Measurements from ENCODE around the gene TSPEAR. TPM values are rescaled to one million over a fixed set of nuclear protein-coding genes. Genes with fewer than 3 reads are reported as not detected.
"Not testable (repeated sequence)": the region's sequence is repeated elsewhere in the genome, so short reads cannot be mapped to it uniquely, and the experiment has no call there.

TSPEAR gene
- total RNA-seq, 2 experiments from 2014 or later, result not detected

DNA sequence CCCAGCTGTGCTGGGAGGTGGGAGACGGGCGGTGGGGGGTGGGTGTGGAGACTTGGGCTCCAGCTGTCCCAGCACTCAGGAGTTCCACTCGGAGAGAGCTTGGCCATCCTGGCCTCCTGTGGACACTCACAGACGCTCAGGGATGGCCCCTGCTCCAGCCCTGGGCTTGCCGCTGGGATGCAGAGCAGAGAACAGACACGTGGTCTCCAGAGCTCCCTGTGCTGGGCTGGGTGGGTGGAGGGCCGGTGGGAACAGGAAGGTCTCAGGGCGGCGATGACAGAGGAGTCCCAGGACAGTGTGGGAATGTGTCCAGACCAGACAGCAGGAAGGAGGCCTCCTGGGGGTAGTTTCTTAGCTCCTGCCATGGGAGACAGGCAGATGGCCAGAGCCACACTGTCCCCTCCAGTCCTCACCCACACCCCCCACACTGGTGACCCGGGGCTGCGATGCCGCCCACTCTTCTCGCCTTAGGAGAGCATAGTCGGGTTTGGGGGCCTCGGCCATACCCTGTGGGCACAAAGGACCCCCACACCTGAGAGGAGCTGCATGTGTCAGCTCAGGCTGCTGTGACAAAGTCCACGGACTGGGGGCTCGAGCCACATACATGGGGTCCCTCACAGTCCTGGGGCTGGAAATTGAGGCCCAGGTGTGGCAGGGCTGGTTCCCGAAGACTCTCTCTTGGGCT is 82.5 kb downstream of the TSPEAR start:
- Mint-ChIP-seq H3K9me3 (peaks cover 41% of the 10 kb centered on the region), H3K4me3 (no peak overlapping the region), H3K27me3 (ENCODE audit: low read depth) (no peaks in the 10 kb centered on the region), H3K27ac (no peak overlapping the region), H3K4me1 (ENCODE audit: low read depth) (peaks cover 25% of the 10 kb centered on the region), H3K36me3 (ENCODE audit: low read depth) (peaks cover 3% of the 10 kb centered on the region)
- no peak for DNase-seq
- intact Hi-C loops (cut with micrococcal nuclease), result loop anchor here (2.0 kb wide), 1 partner anchor 78 kb away; the partner anchor contains the start of gene KRTAP10-2
- CTCF ChIA-PET, result interaction anchor here (0.9 kb wide), 1 partner anchor 17 kb away, joined by 3 read pairs; the partner anchor contains the start of gene KRTAP10-8

DNA sequence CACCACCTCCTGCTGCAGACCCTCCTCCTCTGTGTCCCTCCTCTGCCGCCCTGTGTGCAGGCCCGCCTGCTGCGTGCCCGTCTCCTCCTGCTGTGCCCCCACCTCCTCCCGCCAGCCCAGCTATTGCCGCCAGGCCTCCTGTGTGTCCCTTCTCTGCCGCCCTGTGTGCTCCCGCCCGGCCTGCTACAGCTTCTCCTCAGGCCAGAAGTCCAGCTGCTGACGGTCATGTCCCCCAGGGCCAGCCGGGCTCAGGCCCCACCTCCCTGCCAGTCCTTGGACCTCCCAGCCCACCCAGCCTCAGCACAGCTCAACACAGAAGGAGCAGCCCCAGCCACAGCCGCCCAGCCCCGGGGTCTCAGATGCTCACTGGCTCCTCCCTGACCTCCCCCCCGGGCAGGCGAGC is 83.5 kb downstream of the TSPEAR start:
- not testable (repeated sequence) for H3K27ac Mint-ChIP-seq; H3K4me3 Mint-ChIP-seq; H3K27me3 Mint-ChIP-seq (ENCODE audit: low read depth); DNase-seq; H3K36me3 Mint-ChIP-seq (ENCODE audit: low read depth)
- intact Hi-C loops (cut with micrococcal nuclease), result loop anchor here (2.0 kb wide), 1 partner anchor 77 kb away; the partner anchor contains the start of gene KRTAP10-2
- CTCF ChIA-PET, result interaction anchor here (0.8 kb wide), 1 partner anchor 118 kb away, joined by 4 read pairs; no protein-coding TSS in a partner anchor
- Mint-ChIP-seq H3K9me3 (peaks cover 44% of the 10 kb centered on the region), H3K4me1 (ENCODE audit: low read depth) (peaks cover 25% of the 10 kb centered on the region)

DNA sequence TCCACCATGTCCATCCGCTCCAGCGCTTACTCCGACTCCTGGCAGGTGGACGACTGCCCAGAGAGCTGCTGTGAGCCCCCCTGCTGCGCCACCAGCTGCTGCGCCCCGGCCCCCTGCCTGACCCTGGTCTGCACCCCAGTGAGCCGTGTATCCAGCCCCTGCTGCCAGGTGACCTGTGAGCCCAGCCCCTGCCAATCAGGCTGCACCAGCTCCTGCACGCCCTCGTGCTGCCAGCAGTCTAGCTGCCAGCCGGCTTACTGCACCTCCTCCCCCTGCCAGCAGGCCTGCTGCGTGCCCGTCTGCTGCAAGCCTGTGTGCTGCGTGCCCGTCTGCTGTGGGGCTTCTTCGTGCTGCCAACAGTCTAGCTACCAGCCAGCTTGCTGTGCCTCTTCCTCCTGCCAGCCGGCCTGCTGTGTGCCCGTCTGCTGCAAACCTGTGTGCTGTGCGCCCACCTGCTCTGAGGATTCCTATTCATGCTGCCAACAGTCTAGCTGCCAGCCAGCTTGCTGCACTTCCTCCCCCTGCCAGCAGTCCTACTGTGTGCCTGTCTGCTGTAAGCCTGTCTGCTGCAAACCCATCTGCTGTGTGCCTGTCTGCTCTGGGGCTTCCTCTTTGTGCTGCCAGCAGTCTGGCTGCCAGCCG is 84.1 kb downstream of the TSPEAR start:
- H3K9me3 Mint-ChIP-seq, result peaks cover 47% of the 10 kb centered on the region
- DNase-seq; H3K27ac Mint-ChIP-seq; H3K4me3 Mint-ChIP-seq; H3K27me3 Mint-ChIP-seq (ENCODE audit: low read depth); intact Hi-C loops (cut with micrococcal nuclease); H3K36me3 Mint-ChIP-seq (ENCODE audit: low read depth): not testable (repeated sequence)
- H3K4me1 Mint-ChIP-seq (ENCODE audit: low read depth), result peaks cover 25% of the 10 kb centered on the region
- CTCF ChIA-PET, result interaction anchor here (0.8 kb wide), 1 partner anchor 117 kb away, joined by 4 read pairs; no protein-coding TSS in a partner anchor

DNA sequence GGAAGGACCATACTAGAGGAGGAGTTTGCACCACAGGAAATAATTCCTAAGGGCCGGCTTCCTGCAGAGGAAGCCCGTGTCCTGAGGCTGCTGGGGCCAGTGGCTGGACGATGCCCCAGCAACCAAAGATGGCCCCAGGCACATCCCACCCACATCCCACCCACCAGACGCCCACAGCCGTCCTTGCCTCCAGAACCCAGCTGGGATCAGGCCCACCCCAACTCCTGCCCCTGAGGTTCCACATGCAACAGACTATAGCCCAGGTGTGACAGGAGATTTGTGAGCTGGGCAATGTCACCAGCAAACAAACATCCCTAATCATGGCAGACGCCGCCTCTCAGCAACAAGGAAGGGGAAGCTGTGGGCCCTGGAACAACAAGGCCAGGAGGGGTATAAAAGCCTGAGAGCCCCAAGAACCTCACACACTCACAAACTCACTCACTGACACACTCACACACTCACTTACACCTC is 84.7 kb downstream of the TSPEAR start, which contains the start of gene KRTAP10-9:
KRTAP10-9 (plus strand) TSS at position 421 of the 471 bp plus-strand sequence. CDS start 79 bp downstream, outside the sequence.
- intact Hi-C loops (cut with micrococcal nuclease), result no loop called here
- Mint-ChIP-seq H3K36me3 (ENCODE audit: low read depth) (peaks cover 3% of the 10 kb centered on the region), H3K27ac (no peak within 1 kb of the TSS), H3K4me1 (ENCODE audit: low read depth) (peaks cover 25% of the 10 kb centered on the region), H3K27me3 (ENCODE audit: low read depth) (no peaks in the 10 kb centered on the region), H3K4me3 (no peak within 1 kb of the TSS), H3K9me3 (peaks cover 44% of the 10 kb centered on the region)
- CTCF ChIA-PET, result interaction anchor here (0.8 kb wide), 1 partner anchor 117 kb away, joined by 4 read pairs; no protein-coding TSS in a partner anchor
- no peak for DNase-seq

DNA sequence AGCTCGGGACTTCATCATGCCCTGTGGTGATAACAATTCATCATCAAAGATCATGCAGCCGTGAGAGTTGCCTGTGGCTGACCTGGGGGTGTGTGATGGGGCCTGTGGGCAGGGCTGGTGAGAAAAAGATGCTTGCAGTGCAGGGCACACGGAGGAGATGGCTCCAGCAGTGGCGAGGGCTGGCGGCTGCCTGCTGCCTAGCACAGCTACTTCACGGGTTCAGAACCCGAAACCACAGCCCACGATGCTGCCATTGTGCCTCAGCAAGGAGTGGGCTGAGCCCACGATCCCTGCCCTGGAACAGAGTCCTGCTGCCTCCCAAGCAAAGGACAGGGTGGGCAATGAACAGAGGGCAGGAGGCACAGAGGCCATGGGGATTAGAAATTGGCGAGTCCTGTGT is 85.1 kb downstream of the TSPEAR start:
- intact Hi-C loops (cut with micrococcal nuclease), result no loop called here

DNA sequence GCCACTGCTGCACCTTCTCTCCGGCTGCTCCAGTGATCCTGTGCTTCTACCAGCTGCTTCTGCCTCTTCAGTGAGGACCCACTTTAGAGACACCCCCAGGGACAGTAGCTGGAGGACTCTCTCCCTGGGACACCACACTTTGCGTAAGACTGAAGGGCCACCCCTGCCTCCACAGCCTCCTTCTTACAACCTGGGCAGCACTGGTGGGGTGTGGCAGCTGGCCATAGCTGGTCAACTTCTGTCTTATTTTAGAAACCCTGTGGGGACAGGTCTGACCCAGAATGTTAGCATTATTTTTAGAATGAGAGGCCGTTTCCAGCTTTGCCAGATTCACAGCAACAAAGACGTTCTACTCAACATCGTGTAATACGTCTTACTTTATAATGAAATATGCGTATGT is 85.6 kb downstream of the TSPEAR start:
- H3K9me3 Mint-ChIP-seq, result peaks cover 39% of the 10 kb centered on the region
- CTCF ChIA-PET, result no interaction called here
- intact Hi-C loops (cut with micrococcal nuclease), result no loop called here
- DNase-seq, result no peak
- no peak overlapping the region for H3K4me3 Mint-ChIP-seq
- H3K27me3 Mint-ChIP-seq (ENCODE audit: low read depth), result no peaks in the 10 kb centered on the region
- no peak overlapping the region for H3K27ac Mint-ChIP-seq
- H3K4me1 Mint-ChIP-seq (ENCODE audit: low read depth), result peaks cover 25% of the 10 kb centered on the region
- peaks cover 2% of the 10 kb centered on the region for H3K36me3 Mint-ChIP-seq (ENCODE audit: low read depth)

More for the DNA sequence above, 85.1 kb downstream of the TSPEAR start:
- peaks cover 25% of the 10 kb centered on the region for H3K4me1 Mint-ChIP-seq (ENCODE audit: low read depth)
- peaks cover 42% of the 10 kb centered on the region for H3K9me3 Mint-ChIP-seq
- no peak for DNase-seq
- no peak overlapping the region for H3K27ac Mint-ChIP-seq
- H3K36me3 Mint-ChIP-seq (ENCODE audit: low read depth), result peaks cover 3% of the 10 kb centered on the region
- H3K4me3 Mint-ChIP-seq, result no peak overlapping the region
- H3K27me3 Mint-ChIP-seq (ENCODE audit: low read depth), result no peaks in the 10 kb centered on the region
- CTCF ChIA-PET, result no interaction called here

DNA sequence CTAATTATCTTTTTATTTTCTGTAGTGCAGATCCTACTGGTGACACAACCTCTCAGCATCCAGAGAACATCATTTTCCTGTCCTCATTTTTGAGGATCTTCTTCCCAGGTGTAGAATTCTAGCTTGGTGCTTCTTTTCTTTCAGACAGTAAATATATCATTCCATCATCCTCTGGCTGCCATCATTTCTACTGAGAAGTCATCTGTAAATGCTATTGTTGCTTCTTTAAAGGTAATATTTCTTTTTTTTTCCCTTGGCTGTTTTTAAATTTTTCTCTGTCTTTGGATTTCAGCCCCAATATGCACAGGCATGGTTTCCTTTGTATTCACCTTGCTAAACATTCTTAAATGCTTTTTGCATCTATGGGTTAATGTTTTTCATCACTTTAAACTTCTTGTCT is 87.8 kb downstream of the TSPEAR start:
- peaks cover 46% of the 10 kb centered on the region for H3K9me3 Mint-ChIP-seq
- intact Hi-C loops (cut with micrococcal nuclease), result no loop called here
- H3K4me1 Mint-ChIP-seq (ENCODE audit: low read depth), result peaks cover 22% of the 10 kb centered on the region
- H3K4me3 Mint-ChIP-seq, result no peak overlapping the region
- DNase-seq, result no peak
- H3K27ac Mint-ChIP-seq, result no peak overlapping the region
- H3K36me3 Mint-ChIP-seq (ENCODE audit: low read depth), result peaks cover 16% of the 10 kb centered on the region
- H3K27me3 Mint-ChIP-seq (ENCODE audit: low read depth), result no peaks in the 10 kb centered on the region
- CTCF ChIA-PET, result no interaction called here

DNA sequence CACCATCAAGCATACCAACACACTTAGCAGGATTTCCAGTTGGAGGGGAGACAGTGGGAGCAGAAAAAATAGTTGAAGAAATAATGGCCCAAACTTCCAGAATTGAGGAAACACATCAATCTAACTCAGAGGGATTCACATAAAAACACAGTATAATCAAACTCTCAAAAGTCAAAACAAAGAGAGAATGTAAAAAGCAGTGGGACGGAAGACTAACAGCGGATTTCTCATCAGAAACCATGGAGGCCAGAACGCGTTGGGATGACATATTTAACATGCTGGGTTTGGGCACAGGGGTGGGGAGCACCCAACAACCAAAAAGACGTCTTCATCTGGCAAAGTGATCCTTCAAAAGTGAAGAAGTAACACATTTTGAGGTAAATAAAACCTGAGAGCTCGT is 91.5 kb downstream of the TSPEAR start:
- CTCF ChIA-PET, result interaction anchor here (1.2 kb wide), 1 partner anchor 18 kb away, joined by 3 read pairs; no protein-coding TSS in a partner anchor
- no peak for DNase-seq
- Mint-ChIP-seq H3K4me3 (no peak overlapping the region), H3K36me3 (ENCODE audit: low read depth) (peaks cover 16% of the 10 kb centered on the region), H3K4me1 (ENCODE audit: low read depth) (peaks cover 40% of the 10 kb centered on the region), H3K27me3 (ENCODE audit: low read depth) (no peaks in the 10 kb centered on the region), H3K9me3 (peaks cover 47% of the 10 kb centered on the region), H3K27ac (peak overlapping the region; percentile 93)
- intact Hi-C loops (cut with micrococcal nuclease), result loop anchor here (1.0 kb wide), 2 partner anchors 38 to 73 kb away; no protein-coding TSS in a partner anchor

DNA sequence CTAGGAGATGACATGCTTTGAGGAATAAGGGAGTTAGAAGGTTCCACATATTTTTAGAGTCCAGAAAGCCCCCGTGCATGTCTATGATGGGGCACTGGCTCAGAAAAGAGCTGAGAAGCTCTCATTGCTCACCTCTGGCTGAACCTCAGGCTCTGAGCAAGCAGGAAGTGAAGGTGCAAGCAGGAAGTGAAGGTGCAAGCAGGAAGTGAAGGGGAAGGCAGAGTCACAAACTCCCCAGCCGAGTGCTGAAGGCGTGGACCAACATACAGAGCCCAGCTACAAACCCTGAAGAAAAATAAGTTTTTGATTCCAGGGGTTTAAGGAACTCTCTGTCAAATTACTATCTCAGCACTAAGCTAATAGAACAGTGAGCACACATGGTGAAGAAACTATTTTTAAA is 92.5 kb downstream of the TSPEAR start:
- Mint-ChIP-seq H3K27ac (peak overlapping the region; percentile 93), H3K4me3 (peak overlapping the region; percentile 53), H3K4me1 (ENCODE audit: low read depth) (peaks cover 40% of the 10 kb centered on the region), H3K9me3 (peaks cover 37% of the 10 kb centered on the region), H3K36me3 (ENCODE audit: low read depth) (peaks cover 16% of the 10 kb centered on the region), H3K27me3 (ENCODE audit: low read depth) (no peaks in the 10 kb centered on the region)
- intact Hi-C loops (cut with micrococcal nuclease), result loop anchor here (1.0 kb wide), 2 partner anchors 39 to 72 kb away; no protein-coding TSS in a partner anchor
- CTCF ChIA-PET, result interaction anchor here (0.7 to 1.2 kb wide), 5 partner anchors 17 to 182 kb away, joined by 3 read pairs; partner anchors contain the start of gene UBE2G2
- DNase-seq, result peak; percentile 77

DNA sequence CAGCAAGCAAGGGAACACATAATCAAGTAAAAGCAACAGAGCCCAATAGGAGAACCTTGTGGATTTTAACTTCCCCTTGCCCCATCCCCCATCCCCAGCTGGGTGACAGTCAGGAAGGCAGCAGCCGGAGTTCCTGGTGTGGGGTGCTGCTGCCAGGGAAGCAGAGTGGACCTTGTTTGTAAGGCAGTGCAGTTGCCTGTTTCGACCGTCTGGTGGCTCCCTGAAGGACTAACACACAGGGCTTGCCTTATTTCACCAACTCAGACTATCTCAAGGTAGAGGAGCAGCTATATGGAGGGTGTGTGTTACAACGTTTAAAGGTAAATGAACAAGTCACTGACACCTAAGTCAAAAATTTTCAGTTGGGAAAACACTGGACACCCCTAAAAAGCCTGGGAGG is 92.9 kb downstream of the TSPEAR start:
- Mint-ChIP-seq H3K4me1 (ENCODE audit: low read depth) (peaks cover 40% of the 10 kb centered on the region), H3K36me3 (ENCODE audit: low read depth) (peaks cover 16% of the 10 kb centered on the region), H3K9me3 (peaks cover 33% of the 10 kb centered on the region), H3K27ac (peak overlapping the region; percentile 93), H3K27me3 (ENCODE audit: low read depth) (no peaks in the 10 kb centered on the region), H3K4me3 (peak overlapping the region; percentile 53)
- DNase-seq, result peak; percentile 18
- intact Hi-C loops (cut with micrococcal nuclease), result no loop called here
- CTCF ChIA-PET, result interaction anchor here (0.7 to 1.2 kb wide), 4 partner anchors 33 to 183 kb away, joined by 3 read pairs; partner anchors contain the start of gene UBE2G2

DNA sequence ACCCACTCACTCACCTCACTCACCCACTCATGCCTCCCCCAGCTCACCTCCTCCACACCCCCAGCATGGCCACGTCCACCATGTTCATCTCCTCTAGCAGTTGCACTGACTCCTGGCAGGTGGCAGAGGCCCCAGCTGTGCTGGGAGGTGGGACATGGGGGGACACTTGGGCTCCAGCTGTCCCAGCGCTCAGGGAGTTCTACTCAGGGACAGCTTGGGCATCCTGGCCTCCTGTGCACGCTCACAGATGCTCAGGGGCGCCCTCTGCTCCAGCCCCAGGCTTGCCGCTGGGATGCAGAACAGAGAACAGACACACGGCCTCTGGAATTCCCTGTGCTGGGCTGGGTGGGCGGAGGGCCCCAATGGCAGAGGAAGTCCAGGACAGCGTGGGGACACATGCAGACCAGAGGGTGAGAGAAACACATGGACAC is 94.3 kb downstream of the TSPEAR start:
- peaks cover 40% of the 10 kb centered on the region for H3K4me1 Mint-ChIP-seq (ENCODE audit: low read depth)
- H3K4me3 Mint-ChIP-seq, result no peak overlapping the region
- CTCF ChIA-PET, result interaction anchor here (1.1 kb wide), 1 partner anchor 520 kb away, joined by 3 read pairs; no protein-coding TSS in a partner anchor
- intact Hi-C loops (cut with micrococcal nuclease), result no loop called here
- peak overlapping the region; percentile 31 for H3K27ac Mint-ChIP-seq
- no peaks in the 10 kb centered on the region for H3K27me3 Mint-ChIP-seq (ENCODE audit: low read depth)
- H3K9me3 Mint-ChIP-seq, result peaks cover 25% of the 10 kb centered on the region
- H3K36me3 Mint-ChIP-seq (ENCODE audit: low read depth), result peaks cover 16% of the 10 kb centered on the region
- no peak for DNase-seq

DNA sequence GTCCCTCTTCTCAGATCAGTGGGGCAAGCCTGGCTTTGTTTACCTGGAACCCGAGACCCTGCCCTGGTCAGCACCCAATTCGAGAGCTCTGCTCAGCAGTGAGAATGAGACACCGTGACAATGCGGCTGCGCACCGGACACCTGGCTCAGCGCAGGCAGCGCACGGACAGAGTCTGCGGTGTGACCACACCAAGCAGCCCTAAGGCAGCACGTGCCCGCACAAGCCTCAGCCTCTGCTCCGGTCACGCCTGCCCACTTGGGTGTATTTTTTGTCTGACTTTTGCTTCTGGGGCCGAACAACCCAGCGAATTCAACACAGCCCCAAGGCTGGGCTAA is 94.8 kb downstream of the TSPEAR start:
- CTCF ChIA-PET, result interaction anchor here (1.1 kb wide), 1 partner anchor 521 kb away, joined by 3 read pairs; no protein-coding TSS in a partner anchor
- Mint-ChIP-seq H3K4me3 (no peak overlapping the region), H3K36me3 (ENCODE audit: low read depth) (peaks cover 16% of the 10 kb centered on the region), H3K27me3 (ENCODE audit: low read depth) (no peaks in the 10 kb centered on the region), H3K27ac (no peak overlapping the region), H3K4me1 (ENCODE audit: low read depth) (peaks cover 40% of the 10 kb centered on the region), H3K9me3 (peaks cover 23% of the 10 kb centered on the region)
- no peak for DNase-seq
- intact Hi-C loops (cut with micrococcal nuclease), result no loop called here

Data from activated naive CD4-positive, alpha-beta T cell treated with anti-CD3 and anti-CD28 coated beads for 36 hours (primary cell).